HG03469 (cell line): ENCODE data around the gene VEZF1.
"Not testable (repeated sequence)": the region's sequence is repeated elsewhere in the genome, so short reads cannot be mapped to it uniquely, and the experiment has no call there.

ENCODE experiments used
- ATAC-seq: cut with Tn5 transposase; IDR thresholded peaks from one replicate; pipeline ENCODE4 v1.9.1; 2021; ENCODE audit warnings: mild to moderate bottlenecking, moderate library complexity, moderate number of reproducible peaks; ENCODE audit not compliant: unreplicated experiment

VEZF1 gene

DNA sequence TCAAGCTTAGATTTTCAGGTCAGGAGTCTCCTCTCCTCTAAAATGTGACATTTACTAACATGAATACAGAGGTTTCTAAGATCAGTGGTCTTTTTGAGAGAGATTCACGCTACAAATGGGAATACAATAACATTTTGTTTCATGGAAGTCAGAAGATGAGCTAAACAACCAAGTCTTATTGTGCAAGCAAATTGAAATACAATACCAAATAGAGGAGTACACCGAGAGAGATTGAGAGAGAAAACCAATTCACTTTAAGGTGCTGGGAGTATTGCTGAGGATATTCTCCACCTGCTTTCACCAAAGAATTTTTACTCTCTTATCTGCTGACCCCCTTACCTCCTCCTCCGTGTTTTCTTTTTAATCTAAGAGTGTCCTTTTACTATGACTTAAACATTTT lies 11.5 kb downstream of the VEZF1 start:
- no peak for ATAC-seq

DNA sequence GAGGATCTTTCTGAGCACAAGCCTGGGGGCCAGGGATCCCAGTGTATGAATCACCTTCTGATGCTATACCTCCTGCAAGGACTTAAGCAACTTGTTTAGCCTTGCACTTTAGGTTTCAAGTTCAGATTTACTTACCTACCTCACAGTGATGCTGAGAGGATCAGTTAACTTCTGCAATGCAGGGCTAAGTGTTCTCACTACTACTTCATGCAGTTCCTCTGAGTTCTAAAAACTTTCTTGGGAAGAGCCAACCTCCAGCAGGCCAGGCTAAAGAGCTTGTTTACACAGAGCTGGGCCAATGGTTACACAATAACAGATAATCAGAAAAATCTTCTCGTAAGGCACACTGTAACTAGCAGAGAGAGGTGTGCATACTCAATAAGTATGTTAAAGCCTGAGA lies 13.0 kb downstream of the VEZF1 start:
- no peak for ATAC-seq

DNA sequence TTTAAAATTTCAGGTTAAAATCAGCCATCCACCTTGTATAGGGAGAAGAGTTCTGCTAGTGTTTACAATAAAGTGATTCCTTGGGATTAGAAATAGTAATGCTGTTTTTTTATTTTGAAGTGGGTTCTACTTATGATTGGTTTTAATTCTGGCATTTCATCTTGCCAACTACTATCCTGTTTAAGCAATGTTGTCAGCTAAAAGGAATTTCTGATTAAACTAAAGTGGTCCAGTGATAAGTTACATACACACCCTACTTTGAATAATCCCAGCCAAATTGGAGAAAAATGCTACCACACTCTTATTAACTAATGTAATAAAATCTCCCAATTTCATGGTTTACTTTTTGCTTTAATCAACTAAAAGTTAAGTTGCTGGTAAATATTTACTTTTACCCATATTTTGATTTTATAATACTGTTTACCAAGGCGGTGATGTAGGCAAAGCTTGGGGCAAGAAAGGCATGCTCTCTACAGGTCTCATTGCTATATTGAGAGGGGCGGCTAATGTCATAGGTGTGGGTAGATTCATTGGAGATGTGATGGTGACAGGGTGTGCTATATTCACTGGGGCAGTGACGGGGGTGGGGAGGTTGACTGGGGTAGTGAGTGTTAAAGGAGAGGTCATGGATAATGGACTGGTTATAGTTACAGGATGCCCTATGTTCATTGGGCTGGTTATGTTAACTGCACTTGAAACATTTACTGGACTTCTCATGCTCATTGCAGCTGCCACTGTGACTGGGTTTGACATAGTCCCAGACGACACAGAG lies 13.8 kb downstream of the VEZF1 start:
- ATAC-seq, result not testable (repeated sequence)

DNA sequence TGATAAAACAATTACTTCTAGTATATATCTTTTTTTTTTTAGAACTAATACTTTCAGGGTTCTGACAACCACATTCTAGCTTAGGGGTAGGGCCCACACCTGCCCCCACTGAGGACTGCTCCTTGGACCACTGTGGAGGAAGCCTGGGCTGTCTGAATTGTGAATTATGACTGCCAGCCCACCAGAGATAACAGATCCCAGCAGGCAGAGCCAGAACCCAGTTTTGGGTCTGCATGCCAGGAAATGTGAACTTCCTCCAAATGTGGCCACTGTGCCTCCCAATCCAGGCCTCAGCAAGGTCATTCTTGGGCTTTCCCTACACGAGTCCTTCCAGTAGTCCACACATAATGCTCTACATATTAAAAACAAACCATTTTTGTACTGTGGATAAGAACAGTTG lies 15.9 kb downstream of the VEZF1 start:
- no peak for ATAC-seq

DNA sequence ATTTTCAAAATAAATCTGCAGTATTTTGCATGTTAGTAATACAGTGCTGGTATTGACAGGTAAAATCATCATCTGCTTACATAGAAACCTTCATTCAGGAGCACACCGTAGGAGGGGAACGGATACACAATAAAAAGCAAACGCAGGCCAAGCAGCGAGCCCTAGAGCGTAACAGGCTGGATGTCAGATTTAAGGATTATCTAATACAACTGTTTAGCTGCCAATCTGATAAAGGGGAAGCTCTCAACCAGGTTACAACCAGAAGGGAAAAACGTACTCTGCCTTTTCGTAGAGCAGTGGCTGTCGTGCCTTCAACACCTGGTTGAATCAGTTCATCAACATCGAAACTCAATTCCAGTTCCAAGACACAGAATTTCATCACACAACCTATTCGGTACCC lies 16.5 kb downstream of the VEZF1 start:
- no peak for ATAC-seq

DNA sequence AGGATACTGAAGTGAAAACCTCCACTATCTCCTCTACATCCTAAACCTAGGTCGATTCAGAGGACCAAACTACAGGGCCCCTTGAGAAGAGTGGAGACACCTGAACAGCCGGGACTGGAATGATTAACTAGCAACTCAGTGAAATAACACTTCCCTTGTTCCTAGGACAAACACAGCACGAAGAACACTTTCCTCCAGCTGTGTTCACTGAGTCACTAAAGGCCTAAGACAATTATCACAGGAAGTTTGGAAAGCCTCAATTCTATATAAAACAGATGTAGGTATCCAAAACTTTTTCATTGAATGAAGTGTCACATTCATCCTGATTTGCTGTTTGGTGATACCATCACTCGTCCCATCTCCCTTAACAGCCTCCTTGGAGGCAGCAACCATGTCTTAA lies 17.3 kb downstream of the VEZF1 start:
- ATAC-seq, result no peak

DNA sequence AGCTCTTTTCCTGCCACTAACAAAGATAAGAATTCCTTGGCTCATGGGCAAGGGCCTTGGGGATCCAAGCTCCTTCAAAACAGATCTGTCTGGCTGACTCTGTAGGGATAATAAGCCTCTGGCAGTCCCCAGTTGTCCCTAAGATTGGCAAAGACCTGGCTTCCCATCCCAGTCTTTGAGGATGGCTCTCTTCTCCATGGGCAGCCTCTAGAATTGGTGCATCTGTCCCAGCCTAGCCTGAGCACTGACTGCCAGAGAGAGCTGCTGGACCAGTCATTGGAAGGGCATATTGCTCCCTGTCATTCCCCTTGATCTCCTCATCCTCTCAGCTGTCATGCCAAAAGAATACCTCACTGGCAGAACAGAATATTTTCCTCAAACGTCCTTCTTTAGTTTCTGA lies 19.6 kb downstream of the VEZF1 start:
- ATAC-seq, result no peak

DNA sequence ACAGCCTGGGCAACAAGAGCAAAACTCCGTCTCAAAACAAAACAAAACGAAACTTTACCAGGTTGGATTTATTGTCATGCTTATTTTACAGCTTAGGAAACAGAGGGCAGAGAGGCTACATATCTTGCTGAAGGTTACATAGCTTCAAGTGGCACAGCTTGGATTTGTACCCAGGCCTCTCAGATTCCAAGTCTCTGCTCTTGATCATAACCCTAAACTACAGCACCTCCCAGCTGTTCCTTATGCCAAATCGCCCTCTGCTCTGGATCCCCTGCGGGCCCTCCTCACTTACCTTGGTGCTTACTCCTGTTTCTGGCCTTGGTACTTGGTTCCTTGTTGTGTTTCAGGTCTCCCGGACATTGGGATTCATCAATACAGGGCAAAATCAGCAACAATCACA lies 21.2 kb downstream of the VEZF1 start:
- ATAC-seq, result no peak

DNA sequence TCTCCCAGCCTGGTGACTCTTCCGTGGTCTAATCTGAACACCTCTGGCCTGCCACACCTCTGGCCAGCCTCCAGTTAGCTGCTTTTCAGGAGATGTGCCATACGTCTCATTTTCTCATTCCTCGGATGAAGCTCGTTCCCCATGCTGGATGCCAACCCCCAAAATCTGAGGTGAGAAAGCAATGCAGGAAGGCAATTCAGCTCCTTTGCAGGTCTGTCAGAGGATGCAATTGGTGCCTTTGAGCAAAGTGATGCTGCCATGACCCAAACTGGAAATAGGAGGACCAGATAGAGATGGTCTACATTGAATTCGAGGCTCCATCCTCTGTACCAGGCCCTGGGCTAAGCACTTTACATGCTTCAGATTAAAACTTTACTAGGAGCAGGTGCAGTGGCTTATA lies 21.8 kb downstream of the VEZF1 start:
- no peak for ATAC-seq

DNA sequence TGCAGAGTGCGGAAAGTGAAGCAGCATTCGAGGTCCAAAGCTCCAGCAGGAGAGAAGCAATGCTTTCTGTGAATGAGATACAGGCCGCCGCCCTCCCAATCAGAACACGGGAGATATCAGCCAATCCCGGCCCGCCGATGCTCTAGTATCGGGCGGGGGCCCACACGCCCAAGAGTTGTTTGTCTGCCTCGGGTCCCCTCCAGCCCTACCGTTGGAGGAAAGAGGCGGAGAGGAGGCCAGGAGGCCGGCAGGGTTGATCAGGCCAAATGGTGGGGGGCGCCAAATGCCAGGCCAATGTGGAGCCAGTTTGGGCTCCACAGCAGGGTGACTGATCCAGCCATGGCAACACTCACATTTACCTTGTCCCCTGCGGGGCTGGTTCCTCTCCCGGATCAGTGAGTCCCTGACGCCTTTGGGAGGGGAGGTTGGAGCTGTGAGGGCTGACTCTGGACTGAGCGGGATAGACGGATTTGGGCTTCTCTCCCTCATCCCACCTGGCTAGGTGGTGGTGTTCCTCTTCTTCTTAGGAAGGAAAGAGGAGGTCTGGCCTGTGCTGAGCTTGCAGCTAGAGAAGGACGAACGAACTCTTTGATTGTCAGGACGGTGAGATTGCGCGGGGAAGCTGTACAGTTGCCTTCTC lies 22.4 kb downstream of the VEZF1 start:
- ATAC-seq, result no peak

DNA sequence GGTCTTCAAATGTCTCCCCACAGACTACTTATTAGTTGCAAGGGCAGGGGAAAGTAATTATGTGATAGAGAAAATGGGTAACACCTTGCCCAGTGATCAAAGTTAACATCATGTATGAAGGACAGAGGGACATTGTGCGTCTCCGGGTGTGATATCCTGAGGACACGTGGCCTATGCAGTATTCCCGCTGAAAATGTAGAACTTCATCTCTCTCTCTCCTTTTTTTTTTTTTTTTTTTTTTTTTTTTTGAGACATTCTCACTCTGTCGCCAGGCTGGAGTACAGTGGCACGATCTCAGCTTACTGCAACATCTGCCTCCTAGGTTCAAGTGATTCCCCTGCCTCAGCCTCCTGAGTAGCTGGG lies 24.9 kb downstream of the VEZF1 start:
- ATAC-seq, result no peak

DNA sequence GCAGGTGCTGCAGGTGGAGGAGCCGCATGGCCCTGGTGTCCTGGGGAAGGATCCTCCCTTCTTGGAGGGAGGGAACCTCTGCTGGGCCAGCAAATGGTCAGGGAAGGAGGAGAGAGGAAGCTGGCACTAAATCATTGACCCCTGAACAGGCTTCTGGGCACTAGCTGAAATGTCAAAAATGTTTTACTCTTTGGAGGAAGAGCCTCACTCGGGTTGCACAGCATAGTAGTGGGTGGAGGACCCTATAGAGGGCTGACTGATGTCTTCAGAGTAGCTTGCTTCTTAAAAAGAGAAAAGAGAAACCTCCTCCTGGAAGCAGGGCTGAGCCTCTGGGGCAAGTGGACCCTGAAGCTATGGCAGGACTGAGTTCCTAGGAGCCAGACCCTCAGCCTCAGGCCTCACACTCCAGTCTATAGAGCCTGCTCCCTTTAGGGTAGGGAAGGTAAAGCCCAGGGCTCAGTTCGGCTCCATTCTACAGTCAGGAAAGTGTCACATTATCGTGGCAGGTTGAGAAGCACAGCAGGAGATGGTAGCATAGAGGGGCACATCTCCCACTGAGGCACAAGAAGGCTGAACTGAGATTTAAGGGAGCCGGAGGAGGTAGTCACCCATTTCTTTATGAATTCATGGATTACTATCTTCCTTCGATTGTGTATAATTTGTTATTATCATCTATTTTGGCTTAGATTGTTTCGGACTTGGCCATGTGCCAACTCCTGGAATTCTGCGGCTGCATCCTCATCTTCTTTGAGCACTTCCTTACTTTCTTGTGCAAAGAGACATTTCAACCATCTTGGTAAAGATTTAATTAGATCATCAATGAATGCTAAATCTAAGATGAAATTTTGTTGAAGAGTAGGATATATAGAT lies 25.5 kb downstream of the VEZF1 start:
- no peak for ATAC-seq

DNA sequence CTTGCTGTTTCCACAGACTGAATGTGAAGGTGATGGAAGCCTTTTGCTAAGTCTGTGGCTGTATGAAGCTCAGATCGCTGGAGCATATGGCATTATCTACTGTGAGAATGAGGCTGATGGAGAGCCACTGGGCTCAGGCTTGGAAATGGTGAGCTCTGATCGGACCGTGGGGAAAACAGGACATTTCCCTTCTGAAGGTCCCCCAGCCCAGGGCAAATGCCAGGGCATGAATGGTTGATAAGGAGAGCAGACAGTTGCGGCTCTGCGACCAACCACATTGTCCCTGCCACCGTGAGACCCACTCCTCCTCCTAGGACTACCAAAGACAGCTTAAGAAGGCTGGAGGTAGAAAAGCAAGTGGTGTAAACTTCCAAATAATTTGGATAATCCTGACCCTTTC lies 28.1 kb downstream of the VEZF1 start:
- no peak for ATAC-seq

DNA sequence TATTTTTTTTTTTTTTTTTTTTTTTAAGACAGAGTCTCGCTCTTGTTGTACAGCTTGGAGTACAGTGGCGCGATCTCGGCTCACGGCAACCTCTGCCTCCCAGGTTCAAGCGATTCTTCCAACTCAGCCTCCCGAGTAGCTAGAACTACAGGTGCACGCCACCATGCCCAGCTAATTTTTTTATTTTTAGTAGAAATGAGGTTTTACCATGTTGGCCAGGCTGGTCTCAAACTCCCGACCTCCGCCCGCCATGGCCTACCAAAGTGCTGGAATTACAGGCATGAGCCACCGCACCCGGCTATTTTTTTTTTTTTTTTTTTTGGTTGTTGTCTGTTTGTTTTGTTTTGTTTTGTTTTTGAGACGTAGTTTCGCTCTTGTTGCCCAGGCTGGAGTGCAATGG lies 29.7 kb downstream of the VEZF1 start:
- ATAC-seq, result not testable (repeated sequence)

DNA sequence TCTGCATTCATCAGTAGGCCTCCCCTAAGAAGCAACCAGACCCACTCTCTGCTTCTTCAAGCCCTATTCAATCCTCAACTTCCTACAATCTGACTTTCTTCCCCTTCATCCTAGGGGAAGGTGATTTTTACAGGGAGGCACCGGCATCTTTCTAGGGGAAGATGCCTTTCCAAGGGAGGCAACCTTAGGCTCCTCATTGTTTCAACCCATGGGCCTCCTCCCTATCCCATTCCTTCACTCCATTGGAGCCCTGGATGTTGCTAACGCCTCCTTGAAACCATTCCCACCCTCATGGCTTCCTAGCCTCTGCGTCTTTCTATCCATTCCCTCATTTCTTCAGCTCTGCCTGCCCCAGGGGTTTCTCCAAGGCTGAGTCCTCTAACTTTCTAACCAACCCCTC lies 30.2 kb downstream of the VEZF1 start:
- no peak for ATAC-seq

DNA sequence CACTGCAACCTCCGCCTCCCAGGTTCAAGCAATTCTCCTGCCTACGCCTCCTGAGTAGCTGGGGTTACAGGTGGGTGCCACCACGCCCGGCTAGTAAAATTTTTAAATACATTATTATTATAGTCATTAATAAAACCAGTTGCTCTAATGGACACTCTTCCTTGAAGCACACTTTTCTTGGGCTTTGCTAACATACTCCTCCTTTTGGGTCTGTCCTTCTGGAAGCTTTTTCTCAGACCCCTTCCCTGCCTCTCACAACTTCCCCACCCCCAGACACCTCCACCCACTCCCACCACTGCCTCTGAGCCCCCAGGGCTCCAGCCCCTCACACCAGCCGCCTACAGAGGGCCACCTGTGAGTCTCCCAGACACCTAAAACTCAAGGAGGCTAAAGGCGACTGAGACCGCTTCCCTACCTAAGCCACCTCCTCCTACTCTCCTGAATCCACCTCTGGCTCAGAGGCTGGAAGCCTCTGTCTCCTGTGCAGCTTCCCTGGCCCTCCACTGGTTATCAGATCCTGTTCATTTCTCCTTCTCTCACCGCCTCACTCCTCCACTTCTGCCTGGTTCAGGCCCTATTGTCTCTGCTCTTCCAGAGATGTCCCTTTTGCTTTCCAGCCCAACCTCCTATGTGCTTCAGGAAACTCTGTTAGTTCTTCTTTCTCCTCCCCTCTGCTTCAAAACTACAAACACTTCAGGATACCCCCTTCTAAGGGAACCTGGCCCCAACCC lies 30.8 kb downstream of the VEZF1 start:
- no peak for ATAC-seq

DNA sequence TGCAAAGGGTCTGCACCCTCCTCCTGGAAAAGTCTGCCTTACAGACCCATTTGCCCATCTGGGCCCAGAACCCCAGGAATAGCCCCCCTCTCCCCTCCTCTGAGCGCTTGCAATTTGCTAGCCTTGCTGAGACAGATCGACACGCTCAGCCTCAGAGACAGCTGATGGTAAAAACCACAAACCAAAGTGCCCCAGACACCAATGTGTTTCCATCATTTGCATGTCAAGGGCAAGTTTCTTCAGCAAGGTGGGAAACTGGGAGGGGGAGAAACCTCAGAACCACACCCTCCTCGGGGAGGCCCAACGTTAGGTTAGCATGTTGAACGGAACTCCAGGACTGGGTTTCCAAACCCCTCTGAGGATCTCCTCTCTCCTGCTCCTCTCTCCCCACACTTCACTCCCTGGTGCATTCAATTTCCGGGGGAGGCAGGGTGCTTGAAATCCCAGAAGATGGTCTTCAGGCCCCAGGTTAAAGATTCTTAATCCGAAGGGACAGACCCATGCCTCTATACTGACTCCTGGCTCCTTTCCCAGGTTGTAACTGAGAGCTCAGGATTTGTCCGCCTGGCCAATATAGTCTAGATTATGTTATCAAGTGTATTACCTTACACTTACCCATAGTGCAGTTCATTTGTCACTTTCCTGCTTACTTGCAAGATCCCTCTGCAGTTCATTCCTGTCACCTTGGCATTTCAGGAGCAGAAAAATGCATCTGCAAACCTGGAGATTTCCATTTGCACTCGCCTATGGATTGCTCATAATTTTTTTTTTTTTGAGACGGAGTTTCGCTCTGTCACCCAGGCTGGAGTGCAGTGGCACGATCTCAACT lies 31.5 kb downstream of the VEZF1 start:
- no peak for ATAC-seq

DNA sequence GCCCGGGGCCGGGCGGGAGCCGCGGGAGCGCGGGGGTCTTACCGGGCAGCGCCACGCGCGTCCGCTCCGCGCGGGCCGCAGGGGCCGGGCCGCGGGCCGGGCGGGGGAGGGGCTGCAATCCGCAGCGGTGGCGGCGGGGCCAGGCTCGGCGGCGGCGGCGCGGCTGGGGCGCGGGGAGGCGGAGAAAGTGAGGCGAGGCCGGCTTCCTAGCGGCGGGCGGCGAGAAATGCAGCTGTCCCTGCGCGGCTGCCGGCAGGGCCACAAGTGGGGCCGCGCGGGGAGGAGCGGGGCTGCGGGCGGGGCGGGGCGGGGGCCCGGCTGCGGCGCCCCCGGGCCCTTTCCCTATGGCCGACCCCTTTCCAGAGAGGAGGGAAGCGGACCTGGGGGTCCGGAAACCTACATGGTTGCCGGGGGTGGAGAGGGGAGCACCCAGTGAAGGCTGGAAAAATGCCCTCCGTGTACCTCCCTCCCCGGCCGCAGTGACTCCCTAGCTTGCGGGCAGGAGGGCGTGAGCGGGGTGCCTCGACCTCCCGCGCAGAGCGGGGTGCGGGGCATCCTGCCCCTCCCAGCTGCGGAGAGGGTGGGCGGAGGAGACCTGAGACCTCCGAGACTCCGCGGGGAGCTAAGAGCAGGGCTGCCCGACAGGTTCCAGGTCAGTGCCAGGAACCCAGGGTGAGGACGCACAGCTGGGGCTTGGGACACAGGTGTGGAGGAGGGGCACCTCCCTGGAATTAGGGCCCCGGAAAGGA lies 32.7 kb downstream of the VEZF1 start, which contains the start of gene CUEDC1:
Gene CUEDC1 (minus strand): TSS at position 230 of the 749 bp plus-strand sequence. CDS start 69,848 bp downstream, outside the sequence.
- no peak for ATAC-seq

DNA sequence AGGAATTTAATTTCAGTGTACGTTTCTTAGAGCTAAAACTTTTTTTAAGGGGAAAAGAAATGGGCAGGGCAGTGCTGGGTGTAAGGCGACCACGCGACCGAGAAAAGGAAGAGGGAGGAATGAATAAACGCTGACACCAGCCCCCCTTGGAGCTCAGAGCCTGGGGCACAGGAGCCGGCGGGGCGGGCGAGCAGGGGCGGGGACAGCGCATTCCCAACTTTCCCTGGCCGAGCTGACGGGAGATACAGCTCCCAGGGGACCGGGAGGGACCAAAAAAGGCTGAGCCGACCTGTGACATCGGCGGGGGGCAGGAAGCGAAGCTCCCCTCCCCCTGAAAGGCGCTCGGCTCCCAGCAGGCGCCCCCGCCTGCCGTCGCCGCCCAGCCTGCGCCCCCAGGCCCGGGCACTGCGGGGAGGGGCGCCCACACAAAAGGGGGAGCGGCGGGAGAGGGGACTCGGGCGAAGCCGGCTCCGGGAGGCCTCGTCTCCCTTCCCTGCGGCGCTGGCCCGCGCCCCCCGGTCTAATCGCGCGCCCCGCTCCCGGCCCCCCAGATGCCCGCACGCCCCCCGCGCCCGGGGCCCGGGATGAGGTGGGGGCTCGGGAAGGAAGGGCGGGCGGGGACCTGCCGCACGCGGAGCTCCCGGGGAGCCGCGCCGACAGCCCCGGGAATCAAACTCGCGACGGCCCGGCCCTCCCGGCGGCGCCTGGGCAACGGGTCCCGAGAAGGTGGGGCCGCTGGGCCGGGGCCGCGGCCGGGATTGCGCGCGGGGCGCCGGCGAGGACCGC lies 33.5 kb downstream of the VEZF1 start:
- no peak for ATAC-seq
